ENCODE results near the gene THRB.

Gene THRB

DNA sequence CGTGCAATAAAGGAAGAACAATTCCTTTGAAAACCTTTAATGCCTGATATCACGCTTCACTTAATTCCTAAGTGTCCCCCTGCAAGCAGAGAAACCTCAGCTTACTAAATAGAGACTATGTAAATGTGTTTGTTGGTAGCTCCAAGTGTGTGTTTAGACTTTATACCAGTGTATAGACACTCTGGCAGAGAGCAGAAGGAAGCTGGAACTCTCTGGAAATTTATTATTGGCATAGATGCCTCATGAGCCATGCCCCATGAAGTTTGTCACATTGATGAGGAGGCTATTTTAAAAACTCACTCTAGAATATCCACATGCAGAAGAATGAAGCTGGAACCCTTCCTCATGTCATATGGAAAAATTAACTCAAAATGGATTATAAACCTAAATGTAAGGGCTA is 99.9 kb downstream of the THRB start:
- Mint-ChIP-seq H3K9me3 (peaks cover 0 to 4% of the 10 kb centered on the region in 2 donors), H3K27me3 (no peaks in the 10 kb centered on the region), H3K4me1 (ENCODE audit: low read depth in 2 of 2) (no peaks in the 10 kb centered on the region), H3K27ac (no peak overlapping the region), H3K4me3 (no peak overlapping the region), H3K36me3 (ENCODE audit: insufficient read depth) (no peaks in the 10 kb centered on the region)
- ATAC-seq (replicated peaks) (no peak), DNase-seq (no peak)

DNA sequence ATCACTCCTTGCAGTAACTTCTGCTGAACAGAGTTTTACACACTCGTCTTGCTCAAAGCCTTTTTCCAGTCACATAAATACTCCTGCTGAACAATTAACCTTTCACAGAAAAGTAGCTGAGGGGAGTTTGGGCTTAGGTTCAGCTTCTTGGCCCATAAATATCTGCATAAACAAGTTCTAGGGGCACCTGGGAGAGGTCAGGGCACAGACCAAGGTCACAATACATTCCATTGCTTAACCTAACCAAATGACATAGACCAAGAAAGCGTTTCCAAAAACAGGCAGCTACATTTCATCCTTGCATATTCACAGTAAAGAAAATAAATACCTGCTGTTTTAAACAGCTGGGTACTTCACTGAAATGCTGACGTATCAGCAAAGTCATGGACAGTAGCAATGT is 101.3 kb downstream of the THRB start:
- Mint-ChIP-seq H3K27ac (no peak overlapping the region), H3K9me3 (peaks cover 0 to 4% of the 10 kb centered on the region in 2 donors), H3K4me3 (no peak overlapping the region), H3K36me3 (ENCODE audit: insufficient read depth) (no peaks in the 10 kb centered on the region), H3K27me3 (no peaks in the 10 kb centered on the region), H3K4me1 (ENCODE audit: low read depth in 2 of 2) (no peaks in the 10 kb centered on the region)
- ATAC-seq (replicated peaks) (no peak), DNase-seq (no peak)

DNA sequence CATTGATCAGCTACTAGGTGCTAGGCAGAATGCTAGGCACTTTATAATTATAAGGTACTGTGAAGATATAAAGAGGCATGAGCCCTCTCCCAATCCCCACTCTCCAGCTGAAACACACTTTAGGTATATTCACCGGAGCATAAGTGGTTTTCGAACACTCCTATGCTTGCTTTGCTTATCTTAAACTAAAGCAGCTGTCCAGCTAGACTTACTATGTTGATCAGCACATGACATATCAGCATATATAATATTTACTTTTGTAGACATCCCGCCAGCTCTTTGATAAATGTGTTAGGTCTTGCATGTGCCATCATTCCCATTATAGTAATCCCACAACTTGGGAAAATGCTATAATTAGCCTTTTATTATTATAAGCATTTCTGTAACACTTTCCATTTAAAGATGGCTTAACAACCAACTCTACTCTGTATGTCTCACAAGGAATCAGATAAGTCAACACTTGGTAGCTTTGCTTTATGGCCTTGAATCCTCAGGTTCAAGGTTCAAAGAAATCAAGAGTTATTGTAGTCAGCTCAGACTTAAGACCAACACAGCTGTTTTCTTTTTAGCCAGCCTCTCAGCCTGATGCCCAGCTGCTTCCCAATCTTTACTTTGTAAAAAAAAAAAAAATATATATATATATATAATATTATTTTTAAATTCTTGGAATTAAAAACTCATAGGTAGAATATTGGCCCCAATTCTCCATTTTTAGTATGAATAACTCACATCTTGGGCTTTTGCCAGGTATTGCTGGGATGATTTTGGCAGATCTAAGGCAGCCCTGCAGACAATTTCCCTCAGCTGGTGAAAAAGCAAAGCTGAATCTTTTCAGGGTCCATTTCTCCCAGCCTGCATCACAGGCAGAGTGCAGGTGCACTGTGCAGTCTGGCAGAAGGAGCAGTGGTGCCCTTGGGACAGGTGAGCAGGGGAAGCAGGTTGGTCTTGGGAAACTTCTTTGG is 104.2 kb downstream of the THRB start:
- Mint-ChIP-seq H3K27ac (no peak overlapping the region), H3K27me3 (no peaks in the 10 kb centered on the region), H3K9me3 (peaks cover 0 to 4% of the 10 kb centered on the region in 2 donors), H3K4me3 (no peak overlapping the region), H3K4me1 (ENCODE audit: low read depth in 2 of 2) (no peaks in the 10 kb centered on the region), H3K36me3 (ENCODE audit: insufficient read depth) (no peaks in the 10 kb centered on the region)
- ATAC-seq (replicated peaks) (no peak), DNase-seq (no peak)

DNA sequence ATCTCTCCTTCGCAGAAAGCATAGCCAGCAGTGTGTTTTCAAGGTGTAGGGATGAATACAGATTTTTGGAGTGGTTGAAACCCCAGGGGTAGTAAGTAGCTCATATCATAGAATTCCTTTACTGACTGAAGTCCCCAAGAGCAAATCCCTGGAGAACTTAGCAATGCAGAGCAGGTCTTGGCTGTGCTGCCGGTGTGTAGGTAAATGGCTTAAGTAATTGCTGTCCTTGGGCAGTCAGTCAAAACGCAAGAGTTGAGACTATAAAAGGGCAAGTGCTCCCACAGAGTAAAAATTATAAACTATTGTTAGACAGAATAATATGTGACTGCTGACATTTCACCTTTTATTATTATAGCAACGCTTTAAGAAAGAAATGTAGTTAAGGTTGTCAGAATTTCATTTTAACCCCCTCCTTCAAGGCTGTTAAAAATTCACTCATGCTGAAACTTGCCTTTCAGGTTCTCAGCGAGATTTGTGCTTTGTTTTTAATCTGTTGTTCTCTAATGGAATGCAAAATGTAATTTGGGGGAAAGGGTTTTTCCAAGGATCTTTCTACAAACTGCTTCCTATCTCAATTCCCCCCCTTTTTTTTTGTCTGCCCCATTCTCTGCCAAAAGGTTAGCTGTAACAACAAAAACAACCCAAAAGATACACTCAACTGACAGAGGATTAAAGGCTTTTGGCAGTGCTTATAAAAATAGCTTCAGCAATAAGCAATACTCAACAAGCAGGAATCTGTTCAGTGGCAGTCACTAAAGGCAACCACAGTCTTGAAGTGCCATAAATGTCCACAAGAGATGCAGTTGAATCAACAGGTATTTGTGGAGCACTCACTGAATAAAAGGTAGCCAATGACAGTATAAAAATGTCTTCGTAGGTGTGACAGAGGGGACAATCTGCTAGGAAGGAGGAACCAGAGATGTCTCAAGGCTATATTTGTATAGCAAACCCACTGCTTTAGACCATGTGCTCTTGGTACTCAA is 105.3 kb downstream of the THRB start:
- no peaks in the 10 kb centered on the region for H3K36me3 Mint-ChIP-seq (ENCODE audit: insufficient read depth)
- no peak for ATAC-seq (replicated peaks)
- no peaks in the 10 kb centered on the region for H3K4me1 Mint-ChIP-seq (ENCODE audit: low read depth in 2 of 2)
- no peak overlapping the region for H3K27ac Mint-ChIP-seq
- peaks cover 0 to 4% of the 10 kb centered on the region in 2 donors for H3K9me3 Mint-ChIP-seq
- H3K27me3 Mint-ChIP-seq = no peaks in the 10 kb centered on the region
- DNase-seq = no peak
- no peak overlapping the region for H3K4me3 Mint-ChIP-seq

DNA sequence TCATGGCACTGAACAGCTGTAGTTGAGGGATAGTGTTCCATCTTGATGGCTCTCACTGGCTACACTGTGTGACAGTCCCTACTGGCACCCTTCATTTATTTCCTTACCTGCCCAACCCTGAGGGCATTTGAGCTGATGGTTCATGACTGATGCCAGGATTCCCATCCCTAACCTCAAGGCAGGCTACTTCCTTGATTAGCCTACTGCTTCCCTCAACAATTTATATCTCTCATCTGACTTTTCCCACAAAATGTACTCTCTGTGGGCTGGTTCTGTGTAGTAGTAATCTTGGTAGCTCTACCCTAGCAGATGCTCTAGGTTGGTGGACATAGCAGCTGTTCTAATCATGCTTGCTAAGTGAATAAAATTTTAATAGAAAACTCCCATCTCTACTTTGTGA is 106.0 kb downstream of the THRB start:
- no peak overlapping the region for H3K27ac Mint-ChIP-seq
- DNase-seq = no peak
- no peaks in the 10 kb centered on the region for H3K27me3 Mint-ChIP-seq
- H3K9me3 Mint-ChIP-seq = peaks cover 0 to 4% of the 10 kb centered on the region in 2 donors
- no peak for ATAC-seq (replicated peaks)
- no peaks in the 10 kb centered on the region for H3K36me3 Mint-ChIP-seq (ENCODE audit: insufficient read depth)
- H3K4me1 Mint-ChIP-seq (ENCODE audit: low read depth in 2 of 2) = no peaks in the 10 kb centered on the region
- no peak overlapping the region for H3K4me3 Mint-ChIP-seq

DNA sequence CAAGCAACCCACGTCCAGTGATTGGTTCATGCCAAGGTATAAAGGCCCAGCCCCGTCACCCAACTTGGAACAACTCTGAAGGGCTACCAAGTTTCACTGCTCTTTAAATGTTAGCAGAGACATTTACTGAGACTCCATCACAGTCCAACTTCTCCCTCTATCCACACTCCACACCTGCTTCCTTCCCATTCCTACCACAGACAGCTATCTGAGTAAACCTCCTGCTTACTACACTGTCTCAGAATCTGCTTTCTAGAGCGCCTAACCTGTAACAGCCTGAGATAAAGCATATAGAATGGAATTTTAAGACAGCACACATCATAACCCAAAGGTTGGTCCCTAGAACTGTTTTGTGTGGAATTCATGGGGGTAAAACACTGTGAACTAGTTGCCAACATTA is 106.5 kb downstream of the THRB start:
- no peaks in the 10 kb centered on the region for H3K4me1 Mint-ChIP-seq (ENCODE audit: low read depth in 2 of 2)
- DNase-seq = no peak
- no peak overlapping the region for H3K4me3 Mint-ChIP-seq
- no peaks in the 10 kb centered on the region for H3K27me3 Mint-ChIP-seq
- H3K27ac Mint-ChIP-seq = no peak overlapping the region
- no peaks in the 10 kb centered on the region for H3K36me3 Mint-ChIP-seq (ENCODE audit: insufficient read depth)
- peaks cover 0 to 4% of the 10 kb centered on the region in 2 donors for H3K9me3 Mint-ChIP-seq
- no peak for ATAC-seq (replicated peaks)

DNA sequence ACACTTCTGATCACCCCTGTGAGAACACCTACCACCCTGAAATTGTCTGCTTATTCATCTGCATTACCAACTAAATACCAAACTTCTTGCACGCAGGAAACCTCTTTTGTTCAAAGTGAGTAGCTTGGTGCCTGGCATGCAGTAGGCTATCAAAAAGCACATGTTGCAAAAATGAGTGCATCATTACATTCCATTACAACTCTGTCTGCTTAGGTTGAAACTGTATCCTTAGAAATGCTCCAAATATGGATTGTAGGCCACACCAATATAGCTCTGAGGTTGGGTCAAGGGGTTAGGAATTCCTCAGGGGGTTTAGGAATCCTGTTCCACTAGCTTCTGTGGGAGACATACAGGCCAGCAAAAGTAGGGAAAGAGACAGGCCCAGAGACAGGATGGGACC is 107.2 kb downstream of the THRB start:
- no peak overlapping the region for H3K4me3 Mint-ChIP-seq
- no peak for DNase-seq

DNA sequence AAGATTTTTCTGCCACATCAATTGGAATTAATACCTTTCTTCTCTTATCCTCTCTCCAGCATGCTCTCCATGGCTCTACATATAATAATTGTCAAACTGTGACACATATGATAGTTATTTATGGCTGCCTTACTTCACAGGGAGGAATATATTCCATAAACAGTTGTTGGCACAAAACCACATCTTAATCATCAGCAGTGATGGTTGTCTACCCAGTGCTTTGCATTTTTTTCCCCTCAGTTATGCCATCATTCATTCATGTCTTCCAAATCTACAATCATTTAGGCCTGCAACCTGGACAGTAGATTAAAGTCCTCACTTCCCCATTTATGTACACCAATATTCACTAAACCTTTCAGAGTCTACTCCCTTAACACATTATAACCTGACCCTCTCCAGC is 107.7 kb downstream of the THRB start:
- ATAC-seq (replicated peaks) = no peak
- DNase-seq = no peak
- peaks cover 0 to 4% of the 10 kb centered on the region in 2 donors for H3K9me3 Mint-ChIP-seq
- no peaks in the 10 kb centered on the region for H3K36me3 Mint-ChIP-seq (ENCODE audit: insufficient read depth)
- no peak overlapping the region for H3K4me3 Mint-ChIP-seq
- no peak overlapping the region for H3K27ac Mint-ChIP-seq
- no peaks in the 10 kb centered on the region for H3K27me3 Mint-ChIP-seq
- H3K4me1 Mint-ChIP-seq (ENCODE audit: low read depth in 2 of 2) = no peaks in the 10 kb centered on the region

More for the DNA sequence above, 107.2 kb downstream of the THRB start:
- no peaks in the 10 kb centered on the region for H3K36me3 Mint-ChIP-seq (ENCODE audit: insufficient read depth)
- peaks cover 0 to 4% of the 10 kb centered on the region in 2 donors for H3K9me3 Mint-ChIP-seq
- H3K27me3 Mint-ChIP-seq = no peaks in the 10 kb centered on the region
- no peak overlapping the region for H3K27ac Mint-ChIP-seq
- no peak for ATAC-seq (replicated peaks)
- no peaks in the 10 kb centered on the region for H3K4me1 Mint-ChIP-seq (ENCODE audit: low read depth in 2 of 2)

DNA sequence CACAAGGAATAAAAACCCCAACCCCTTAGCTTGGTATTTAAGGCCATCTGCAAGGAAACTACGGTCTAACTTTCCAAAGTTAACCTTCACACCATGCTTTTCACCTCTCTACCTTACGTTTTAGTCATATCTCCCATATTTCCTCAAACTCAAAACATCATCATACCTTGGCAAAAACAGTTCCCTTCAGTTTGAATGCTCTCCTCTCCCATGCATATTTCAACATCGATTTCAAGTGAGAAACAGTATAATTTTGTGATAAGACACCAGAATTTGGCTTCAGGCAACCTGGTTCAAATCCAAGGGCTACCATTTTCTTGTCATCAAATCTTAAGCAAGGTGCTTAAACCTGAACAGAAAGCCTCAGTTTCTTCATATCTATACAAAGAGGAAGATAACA is 108.2 kb downstream of the THRB start:
- DNase-seq (no peak), ATAC-seq (replicated peaks) (no peak)
- no peak overlapping the region for H3K4me3 Mint-ChIP-seq
- H3K9me3 Mint-ChIP-seq = no peaks in the 10 kb centered on the region
- H3K4me1 Mint-ChIP-seq (ENCODE audit: low read depth in 2 of 2) = no peaks in the 10 kb centered on the region
- H3K27me3 Mint-ChIP-seq = no peaks in the 10 kb centered on the region
- H3K36me3 Mint-ChIP-seq (ENCODE audit: insufficient read depth) = no peaks in the 10 kb centered on the region
- no peak overlapping the region for H3K27ac Mint-ChIP-seq

DNA sequence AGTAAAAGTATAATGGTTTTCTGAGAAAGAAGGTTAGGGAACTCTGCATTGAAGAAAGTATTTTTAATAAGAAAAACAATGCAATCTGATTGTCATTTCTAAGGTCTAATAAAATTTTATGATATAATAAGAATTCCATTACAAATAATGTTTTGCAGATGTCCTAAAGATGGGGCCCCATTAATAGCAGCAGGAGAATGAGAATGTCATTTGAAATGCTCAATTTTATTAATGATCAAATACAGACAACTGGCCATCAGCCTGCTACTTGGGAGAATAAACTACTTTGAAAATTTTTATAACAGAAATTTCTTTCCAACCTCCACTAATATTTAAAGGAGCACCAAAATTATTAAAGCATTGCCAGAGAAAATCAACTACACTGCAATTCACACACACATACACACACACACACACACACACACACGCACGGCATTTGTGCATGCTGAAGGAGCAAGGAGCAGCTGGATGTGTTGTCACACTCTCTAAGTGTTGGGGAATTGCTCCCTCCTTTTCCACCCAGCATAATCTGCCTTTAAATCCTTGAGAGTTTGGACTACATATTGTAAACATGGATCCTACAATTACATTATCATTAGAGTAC is 109.5 kb downstream of the THRB start:
- no peaks in the 10 kb centered on the region for H3K36me3 Mint-ChIP-seq (ENCODE audit: insufficient read depth)
- peaks cover 0 to 5% of the 10 kb centered on the region in 2 donors for H3K9me3 Mint-ChIP-seq
- no peak overlapping the region for H3K27ac Mint-ChIP-seq
- ATAC-seq (replicated peaks) (no peak), DNase-seq (no peak)
- no peaks in the 10 kb centered on the region for H3K4me1 Mint-ChIP-seq (ENCODE audit: low read depth in 2 of 2)
- no peak overlapping the region for H3K4me3 Mint-ChIP-seq
- no peaks in the 10 kb centered on the region for H3K27me3 Mint-ChIP-seq

DNA sequence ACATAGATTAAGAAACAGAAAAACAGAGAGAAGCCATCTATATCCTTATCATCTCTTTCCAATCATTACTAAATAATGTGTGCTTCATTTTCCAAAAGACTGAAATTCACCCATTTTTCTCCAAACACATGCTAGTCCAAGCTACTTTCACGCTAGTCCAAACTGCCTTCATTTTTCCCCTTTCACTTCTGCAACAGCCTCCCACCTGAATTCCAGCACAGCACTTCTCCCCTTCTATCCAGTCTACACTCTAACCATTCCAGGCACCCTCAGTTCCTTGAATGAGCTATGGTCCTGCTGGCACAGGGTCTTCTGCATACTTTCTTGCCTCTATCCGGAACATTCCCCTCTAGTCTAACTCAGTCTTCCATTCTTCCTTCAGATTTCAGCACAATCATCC is 112.0 kb downstream of the THRB start:
- Mint-ChIP-seq H3K27me3 (no peaks in the 10 kb centered on the region), H3K4me1 (ENCODE audit: low read depth in 2 of 2) (no peaks in the 10 kb centered on the region), H3K36me3 (ENCODE audit: insufficient read depth) (no peaks in the 10 kb centered on the region), H3K27ac (no peak overlapping the region), H3K4me3 (no peak overlapping the region), H3K9me3 (peaks cover 0 to 9% of the 10 kb centered on the region in 2 donors)
- ATAC-seq (replicated peaks) = no peak
- DNase-seq = no peak

DNA sequence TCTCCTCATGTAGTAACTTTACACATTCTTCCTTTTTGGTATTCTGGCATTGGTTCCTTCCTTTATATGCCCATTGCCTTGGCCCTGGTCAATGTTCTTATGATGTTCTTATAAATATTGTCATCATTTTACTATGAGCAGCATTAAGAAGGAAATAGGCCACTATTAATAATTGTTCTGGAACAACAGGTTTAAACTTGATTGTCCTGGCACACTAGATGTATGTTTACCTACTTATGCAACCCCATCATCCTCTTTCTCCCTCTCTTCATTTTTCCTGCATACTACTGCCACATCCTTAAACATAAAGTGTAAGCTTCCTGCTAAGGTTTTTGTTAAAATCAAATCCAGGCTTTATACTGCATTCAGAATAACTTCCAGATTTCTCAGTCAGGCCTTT is 114.7 kb downstream of the THRB start:
- Mint-ChIP-seq H3K4me3 (no peak overlapping the region), H3K27me3 (no peaks in the 10 kb centered on the region), H3K9me3 (peaks cover 4 to 9% of the 10 kb centered on the region in 2 donors), H3K27ac (no peak overlapping the region), H3K4me1 (ENCODE audit: low read depth in 2 of 2) (no peaks in the 10 kb centered on the region), H3K36me3 (ENCODE audit: insufficient read depth) (no peaks in the 10 kb centered on the region)
- ATAC-seq (replicated peaks) (no peak), DNase-seq (no peak)

DNA sequence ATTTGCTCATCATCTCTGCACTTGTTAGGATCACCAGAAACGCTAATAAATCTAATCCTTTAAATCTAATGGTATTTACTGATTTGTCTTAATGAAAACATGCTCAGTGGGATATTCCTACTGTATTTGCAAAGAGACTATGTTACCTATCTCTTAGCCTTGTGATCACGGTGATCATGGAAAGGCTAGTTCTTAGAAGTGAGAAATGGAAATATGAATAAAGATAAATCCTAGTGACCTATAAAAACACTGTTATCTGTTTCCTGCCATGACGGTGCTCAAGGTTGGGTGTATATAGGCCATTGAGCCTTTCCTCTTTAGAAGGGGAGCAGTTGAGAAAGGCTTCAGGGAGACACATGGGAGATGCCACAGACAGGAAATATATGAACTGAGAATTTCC is 116.3 kb downstream of the THRB start:
- ATAC-seq (replicated peaks) = no peak
- Mint-ChIP-seq H3K4me1 (ENCODE audit: low read depth in 2 of 2) (no peaks in the 10 kb centered on the region), H3K36me3 (ENCODE audit: insufficient read depth) (no peaks in the 10 kb centered on the region), H3K27ac (no peak overlapping the region), H3K27me3 (no peaks in the 10 kb centered on the region), H3K4me3 (no peak overlapping the region), H3K9me3 (peaks cover 4 to 9% of the 10 kb centered on the region in 2 donors)
- DNase-seq = no peak
